Sigmoid colon (tissue), 4 donors: Measurements from ENCODE around the gene HPS4.

ENCODE experiments used
- EP300 ChIP-seq, 4 donors: sonication (generic); formaldehyde crosslinking; IDR thresholded peaks; one replicate each; pipeline ENCODE4 v1.6.1; 2017; ENCODE audit warnings: antibody characterized with exemption in 4 of 4
- POLR2A ChIP-seq, 2 donors: fragments of 450-650 bp; IDR thresholded peaks; one replicate each; pipeline ENCODE4 v1.6.1; 2016; ENCODE audit warnings: antibody characterized with exemption in 2 of 2, mild to moderate bottlenecking in 2 of 2, moderate library complexity in 2 of 2
- TF ChIP-seq, protein P1 (sequence below), 4 experiments: fragments of 450-650 bp in 3 of 4; fragments of 200-600 bp in 1 of 4; IDR thresholded peaks; one replicate each; pipeline ENCODE4 v1.5.1; 2016 to 2019; ENCODE audit warnings: antibody characterized with exemption in 4 of 4, mild to moderate bottlenecking in 3 of 4, moderate library complexity in 2 of 4

GRCh38 chr22:26433805-26434204, 49.8 kb downstream of the HPS4 start:
- TF ChIP-seq POLR2A (IDR thresholded peaks at IDR 0.05) = no peak
- no peak for TF ChIP-seq EP300 (IDR thresholded peaks at IDR 0.05)
- TF ChIP-seq, protein P1, sequence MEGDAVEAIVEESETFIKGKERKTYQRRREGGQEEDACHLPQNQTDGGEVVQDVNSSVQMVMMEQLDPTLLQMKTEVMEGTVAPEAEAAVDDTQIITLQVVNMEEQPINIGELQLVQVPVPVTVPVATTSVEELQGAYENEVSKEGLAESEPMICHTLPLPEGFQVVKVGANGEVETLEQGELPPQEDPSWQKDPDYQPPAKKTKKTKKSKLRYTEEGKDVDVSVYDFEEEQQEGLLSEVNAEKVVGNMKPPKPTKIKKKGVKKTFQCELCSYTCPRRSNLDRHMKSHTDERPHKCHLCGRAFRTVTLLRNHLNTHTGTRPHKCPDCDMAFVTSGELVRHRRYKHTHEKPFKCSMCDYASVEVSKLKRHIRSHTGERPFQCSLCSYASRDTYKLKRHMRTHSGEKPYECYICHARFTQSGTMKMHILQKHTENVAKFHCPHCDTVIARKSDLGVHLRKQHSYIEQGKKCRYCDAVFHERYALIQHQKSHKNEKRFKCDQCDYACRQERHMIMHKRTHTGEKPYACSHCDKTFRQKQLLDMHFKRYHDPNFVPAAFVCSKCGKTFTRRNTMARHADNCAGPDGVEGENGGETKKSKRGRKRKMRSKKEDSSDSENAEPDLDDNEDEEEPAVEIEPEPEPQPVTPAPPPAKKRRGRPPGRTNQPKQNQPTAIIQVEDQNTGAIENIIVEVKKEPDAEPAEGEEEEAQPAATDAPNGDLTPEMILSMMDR (IDR thresholded peaks at IDR 0.05) = no peak
